WI38 (cell line): Measurements from ENCODE around the gene GRID1.

Source experiments
- H3K4me3 ChIP-seq: 2 replicates; pipeline ENCODE4 v1.5.1; 2011; ENCODE audit warnings: low read depth, mild to moderate bottlenecking, control low read depth, low read length
- TF ChIP-seq, protein P1 (sequence below): IDR thresholded peaks from 2 replicates; pipeline ENCODE4 v1.5.1; 2012; ENCODE audit warnings: low read depth, mild to moderate bottlenecking, control low read depth, low read length

The GRID1 gene

DNA sequence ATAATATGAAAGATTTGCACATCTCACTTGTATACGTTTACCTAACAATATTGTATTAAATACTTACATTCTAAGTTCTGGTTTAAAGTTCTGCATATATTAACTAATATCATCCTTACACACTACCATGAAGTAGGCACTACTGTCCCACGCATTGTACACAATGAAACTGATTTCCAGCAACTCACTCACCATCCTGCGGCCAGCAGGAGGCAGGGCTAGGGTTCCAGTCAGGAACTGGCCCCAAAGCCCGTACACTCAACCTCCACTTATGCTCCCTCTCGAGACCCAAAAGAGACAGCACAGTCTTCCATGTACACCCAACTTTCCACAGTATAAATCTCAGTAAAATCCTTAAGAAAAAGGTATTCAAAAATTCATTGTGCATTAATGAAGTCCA, 41.4 kb downstream of the GRID1 start:
- no peak overlapping the region for H3K4me3 ChIP-seq
- TF ChIP-seq, protein P1, sequence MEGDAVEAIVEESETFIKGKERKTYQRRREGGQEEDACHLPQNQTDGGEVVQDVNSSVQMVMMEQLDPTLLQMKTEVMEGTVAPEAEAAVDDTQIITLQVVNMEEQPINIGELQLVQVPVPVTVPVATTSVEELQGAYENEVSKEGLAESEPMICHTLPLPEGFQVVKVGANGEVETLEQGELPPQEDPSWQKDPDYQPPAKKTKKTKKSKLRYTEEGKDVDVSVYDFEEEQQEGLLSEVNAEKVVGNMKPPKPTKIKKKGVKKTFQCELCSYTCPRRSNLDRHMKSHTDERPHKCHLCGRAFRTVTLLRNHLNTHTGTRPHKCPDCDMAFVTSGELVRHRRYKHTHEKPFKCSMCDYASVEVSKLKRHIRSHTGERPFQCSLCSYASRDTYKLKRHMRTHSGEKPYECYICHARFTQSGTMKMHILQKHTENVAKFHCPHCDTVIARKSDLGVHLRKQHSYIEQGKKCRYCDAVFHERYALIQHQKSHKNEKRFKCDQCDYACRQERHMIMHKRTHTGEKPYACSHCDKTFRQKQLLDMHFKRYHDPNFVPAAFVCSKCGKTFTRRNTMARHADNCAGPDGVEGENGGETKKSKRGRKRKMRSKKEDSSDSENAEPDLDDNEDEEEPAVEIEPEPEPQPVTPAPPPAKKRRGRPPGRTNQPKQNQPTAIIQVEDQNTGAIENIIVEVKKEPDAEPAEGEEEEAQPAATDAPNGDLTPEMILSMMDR: no peak

DNA sequence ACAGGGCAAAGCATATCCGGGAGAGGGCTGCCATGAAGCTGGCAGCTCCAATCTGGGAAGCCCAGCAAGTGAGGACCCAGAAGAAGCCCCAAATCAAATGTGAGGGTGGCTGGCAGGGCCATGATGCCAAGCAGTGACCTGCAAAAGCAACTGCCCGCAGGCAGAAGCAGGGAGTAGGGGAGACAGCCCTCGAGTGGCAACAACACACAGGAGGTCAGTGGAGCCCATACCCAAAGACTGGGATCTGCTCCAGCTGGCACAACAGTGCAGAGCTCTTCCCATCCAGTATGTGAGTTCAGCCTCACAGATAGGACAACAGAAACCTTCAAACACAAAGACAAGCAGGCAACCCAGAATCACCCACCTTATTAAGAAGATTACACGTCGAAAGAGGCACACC, 45.0 kb downstream of the GRID1 start:
- no peak overlapping the region for H3K4me3 ChIP-seq
- TF ChIP-seq, protein P1: no peak

DNA sequence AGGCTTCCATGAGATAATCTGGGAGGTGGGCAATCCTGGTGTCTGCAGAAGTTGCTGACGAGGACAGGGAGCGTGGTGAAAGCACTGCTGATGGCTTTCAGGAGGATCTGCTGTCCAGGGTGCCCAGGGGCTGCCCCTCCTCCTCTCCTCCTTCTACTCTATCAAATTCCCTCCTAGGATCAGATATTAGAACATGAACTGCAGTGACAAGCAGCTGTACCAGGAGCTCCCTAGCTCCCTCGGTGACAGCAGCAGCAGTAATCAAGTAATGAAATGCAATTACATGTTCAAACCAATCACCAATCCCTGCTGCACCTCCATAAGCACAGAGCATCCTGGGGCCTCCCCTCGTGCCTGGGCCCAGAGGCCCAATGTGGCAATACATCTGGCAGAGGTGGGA, 46.9 kb downstream of the GRID1 start:
- H3K4me3 ChIP-seq: no peak overlapping the region
- TF ChIP-seq, protein P1: no peak

- H3K4me3 ChIP-seq: no peak overlapping the region
- TF ChIP-seq, protein P1: no peak
These were observed 48.5 kb downstream of the GRID1 start for GRCh38 chr10:86317949-86318725.

DNA sequence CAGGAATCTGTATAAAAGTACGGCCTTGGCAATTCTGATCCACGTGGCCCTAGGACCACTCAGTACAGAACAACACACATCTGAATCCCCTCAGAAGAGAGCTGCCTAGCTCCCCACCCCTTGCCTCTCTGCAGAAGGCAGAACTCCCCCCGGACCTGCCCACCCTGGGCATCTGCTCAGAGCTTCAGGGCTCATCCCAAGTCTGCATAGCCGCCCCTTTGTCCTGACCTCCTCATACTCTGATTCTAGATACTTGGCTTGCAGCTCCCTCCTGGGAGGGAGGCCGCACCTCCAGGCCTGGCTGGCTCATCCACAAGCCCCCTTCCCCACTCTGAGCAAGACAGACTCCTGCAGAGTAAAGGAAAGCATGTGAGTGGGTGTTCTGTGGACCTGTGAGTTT, 49.6 kb downstream of the GRID1 start:
- TF ChIP-seq, protein P1: no peak
- H3K4me3 ChIP-seq: no peak overlapping the region

- no peak overlapping the region for H3K4me3 ChIP-seq
- TF ChIP-seq, protein P1: no peak
These were observed 50.2 kb downstream of the GRID1 start for GRCh38 chr10:86316274-86316835.

GRCh38 chr10:86315549-86315942, 51.0 kb downstream of the GRID1 start:
- no peak overlapping the region for H3K4me3 ChIP-seq
- TF ChIP-seq, protein P1: no peak
